CD4-positive, alpha-beta T cell treated with Interleukin-4 for 1 hour (primary cell): ENCODE measurements around the gene LRRC27.
"Not testable (repeated sequence)": the region's sequence is repeated elsewhere in the genome, so short reads cannot be mapped to it uniquely, and the experiment has no call there.

ENCODE experiments used
- DNase-seq, 2 donors: peaks; one replicate each; pipeline ENCODE4 v3.0.0-alpha.2; 2020 to 2022

The LRRC27 gene

DNA sequence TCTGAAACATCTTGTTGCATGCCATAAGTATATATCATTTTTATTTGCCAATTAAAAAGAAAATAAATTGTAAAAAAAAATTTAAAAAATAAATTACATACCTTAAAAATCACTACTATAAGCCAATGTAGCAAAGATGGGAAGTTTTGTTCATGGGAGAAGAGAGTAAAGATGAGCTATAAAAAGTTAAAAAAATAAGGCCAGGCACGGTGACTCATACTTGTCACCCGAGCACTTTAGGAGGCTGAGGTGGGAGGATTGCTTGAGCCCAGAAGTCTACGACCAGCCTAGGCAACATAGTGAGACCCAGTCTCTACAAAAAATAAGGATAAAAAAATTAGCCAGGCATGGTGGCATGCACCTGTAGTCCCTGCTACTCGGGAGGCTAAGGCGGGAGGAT, 15.9 kb upstream of the LRRC27 start:
- no peak for DNase-seq

DNA sequence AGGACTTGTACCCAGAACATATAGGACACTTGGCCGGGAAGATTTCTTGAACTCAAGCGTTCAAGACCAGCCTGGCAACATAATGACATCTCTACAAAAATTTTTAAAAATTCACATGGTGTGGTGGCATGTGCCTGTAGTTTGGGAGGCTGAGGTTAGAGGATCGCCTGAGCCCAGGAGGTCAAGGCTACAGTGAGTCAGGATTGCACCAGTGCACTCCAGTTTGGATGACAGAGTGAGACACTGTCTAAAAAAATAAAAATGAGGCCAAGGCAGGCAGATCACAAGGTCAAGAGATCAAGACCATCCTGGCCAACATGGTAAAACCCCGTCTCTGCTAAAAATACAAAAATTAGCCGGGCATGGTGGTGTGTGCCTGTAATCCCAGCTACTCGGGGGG, 14.5 kb upstream of the LRRC27 start:
- DNase-seq = not testable (repeated sequence)

DNA sequence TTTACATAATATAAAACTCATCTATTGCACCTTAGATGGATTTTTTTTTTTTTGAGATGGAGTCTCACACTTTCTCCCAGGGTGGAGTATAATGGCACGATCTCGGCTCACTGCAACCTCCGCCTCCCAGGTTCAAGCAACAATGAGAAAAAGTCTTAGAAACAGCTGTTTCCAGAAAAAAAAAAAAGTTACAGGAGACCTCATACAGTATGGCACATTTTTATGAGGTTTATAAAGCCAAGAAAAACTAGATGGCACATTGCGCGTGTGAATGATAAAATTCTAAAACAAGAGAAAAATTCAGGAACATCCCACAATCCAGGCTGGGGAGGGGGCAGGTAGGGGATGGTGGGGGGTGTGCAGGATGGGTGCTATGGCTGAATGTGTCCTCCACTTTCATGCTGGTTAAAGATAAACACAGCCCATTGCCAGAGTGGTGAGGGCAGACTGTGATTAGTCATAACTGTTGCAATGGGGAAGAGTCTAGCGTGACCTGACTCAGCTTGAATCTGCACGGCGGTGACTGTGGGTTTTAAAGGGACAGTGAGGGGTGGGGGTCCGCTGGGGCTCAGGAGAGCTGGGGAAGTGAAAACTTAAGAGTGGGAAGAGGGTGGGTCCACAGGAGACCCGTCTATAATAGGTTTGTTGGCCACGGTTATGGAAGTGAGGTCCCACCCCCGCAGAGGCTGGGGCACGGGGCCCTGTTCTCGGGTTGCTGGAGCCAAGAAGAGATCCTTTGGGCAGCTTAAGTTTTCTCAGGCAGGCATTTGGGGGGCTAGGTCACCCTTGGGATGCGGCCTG, 11.9 kb upstream of the LRRC27 start:
- peak in 1 of 2 donors; percentile 44 for DNase-seq

DNA sequence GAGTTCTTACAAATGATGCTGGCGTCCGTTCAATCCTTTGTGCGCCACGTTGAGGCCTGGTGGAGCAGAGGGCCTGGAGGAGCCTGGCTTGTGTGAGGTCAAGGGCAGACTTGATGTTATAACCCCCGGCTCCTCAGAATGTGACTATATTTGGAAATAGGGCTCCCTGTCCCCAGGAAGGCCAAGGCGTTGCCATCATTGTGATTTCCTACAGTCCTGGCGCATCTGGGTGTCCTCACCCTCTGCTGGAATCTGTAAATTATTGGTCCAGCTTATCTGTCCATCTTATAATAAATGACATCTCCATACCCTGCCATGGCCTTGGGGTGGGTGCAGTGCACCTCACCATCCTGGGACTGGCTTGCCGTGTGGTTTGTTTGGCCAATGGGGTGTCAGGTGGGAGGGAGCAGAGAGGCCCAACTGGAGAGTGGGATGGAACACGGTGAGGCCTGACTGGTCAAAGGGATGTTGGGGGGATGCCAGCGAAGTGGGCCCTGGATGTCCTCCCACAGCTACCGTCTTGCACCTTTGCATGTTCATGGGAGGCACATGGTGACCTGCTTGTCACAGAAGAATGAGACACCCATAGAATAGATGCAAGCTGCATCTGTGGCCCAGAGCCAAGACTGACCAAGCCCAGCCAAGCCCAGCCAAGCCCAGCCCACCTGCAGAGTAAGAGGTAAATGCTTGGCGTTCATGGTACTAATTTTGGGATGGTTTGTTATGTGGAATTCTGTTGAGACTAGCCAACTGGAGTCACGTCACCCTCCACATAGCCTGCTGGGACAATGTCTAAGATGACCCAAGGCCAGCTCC, 11.1 kb upstream of the LRRC27 start:
- no peak for DNase-seq

DNA sequence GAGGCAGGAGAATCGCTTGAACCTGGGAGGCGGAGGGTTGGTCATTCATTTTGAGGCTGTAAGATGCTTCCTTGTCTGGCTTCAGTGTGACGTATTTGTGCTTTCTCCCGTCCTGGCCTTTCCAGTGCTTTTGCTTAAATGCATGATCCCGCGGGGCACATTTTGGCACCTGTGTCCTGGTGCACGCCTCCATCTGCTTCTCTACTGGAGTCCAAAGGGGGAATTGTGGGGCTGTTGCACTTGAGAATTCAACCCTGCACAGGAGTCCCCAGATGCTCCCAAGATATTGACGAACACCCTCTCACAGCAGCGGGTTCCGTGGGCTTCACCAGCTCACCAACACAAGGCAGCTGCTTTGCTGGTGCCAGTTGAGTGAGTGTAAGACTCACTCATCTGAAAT, 10.3 kb upstream of the LRRC27 start:
- DNase-seq = no peak

DNA sequence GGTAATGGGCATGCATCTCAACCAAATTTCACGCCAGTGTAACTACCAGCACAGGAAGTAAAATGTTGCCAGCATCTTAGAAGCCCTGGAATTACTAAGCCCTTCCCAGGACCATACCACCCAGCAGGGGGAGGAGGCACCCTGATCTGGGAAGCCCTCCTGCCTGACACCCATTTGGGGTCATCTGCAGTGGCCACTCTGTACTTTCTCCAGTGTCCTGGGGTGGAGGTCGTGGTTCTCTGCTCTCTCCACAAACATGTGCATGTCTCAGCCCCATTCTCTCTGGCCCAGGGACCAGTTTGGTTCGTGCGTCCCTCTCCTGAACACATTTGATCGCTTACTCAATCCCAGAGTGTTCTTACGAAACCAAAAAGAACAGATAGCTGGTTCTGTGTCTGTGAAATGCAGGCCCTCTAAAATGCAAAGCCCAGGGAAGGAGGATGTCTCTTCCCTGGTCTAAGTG, 9.4 kb upstream of the LRRC27 start:
- no peak for DNase-seq

DNA sequence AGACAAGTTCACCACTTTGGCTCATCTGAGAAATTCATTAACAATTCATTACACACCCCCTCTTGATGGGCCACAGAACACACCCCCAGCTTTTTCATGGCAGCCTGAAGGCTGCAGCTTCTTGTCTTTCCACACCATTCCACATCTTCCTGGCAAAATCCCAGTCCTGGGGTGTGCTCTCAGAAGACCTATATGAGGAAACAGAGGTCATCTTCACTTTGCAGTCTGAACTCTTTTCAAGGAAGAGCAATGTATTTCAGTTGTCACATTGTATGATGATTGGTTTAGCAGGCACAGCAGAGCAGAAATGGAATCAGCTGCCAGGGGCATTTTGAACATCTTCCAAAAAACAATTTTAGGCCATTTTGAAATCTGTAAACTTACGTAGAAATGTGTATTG, 7.8 kb upstream of the LRRC27 start:
- no peak for DNase-seq

DNA sequence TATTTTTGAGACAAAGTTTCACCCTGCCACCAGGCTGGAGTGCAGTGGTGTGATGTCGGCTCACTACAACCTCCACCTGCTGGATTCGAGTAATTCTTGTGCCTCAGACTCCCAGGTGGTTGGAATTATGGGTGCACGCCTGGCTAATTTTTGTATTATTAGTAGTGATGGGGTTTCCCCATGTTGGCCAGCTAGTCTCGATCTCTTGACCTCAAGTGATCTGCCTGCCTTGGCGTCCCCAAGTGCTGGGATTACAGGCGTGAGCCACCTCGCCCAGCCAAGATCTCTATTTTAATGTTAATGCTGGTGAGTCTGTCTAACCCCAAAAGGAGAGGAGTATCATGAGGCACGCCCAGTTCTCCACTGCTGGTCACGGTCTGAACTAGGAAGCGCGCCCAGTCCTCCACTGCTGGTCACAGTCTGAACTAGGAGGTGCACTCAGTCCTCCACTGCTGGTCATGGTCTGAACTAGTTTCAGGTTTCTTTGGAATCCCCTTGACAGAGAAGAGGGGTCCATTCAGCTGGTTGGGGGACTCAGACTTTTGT, 5.6 kb upstream of the LRRC27 start:
- no peak for DNase-seq

DNA sequence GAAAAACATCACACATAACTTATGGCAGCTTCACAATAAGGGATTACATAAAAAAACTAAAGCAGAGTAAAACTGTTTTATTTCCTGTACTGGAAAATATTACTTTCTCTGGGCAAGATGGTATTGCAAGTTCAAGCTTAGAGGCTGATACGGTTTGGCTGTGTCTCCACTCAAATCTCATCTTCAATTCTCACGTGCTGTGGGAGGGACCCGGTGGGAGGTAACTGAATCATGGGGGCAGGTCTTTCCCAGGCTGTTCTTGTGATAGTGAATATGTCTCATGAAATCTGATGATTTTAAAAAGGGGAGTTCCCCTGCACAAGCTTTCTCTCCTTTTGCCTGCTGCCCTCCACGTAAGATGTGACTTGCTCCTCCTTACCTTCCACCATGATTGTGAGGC, 5.1 kb upstream of the LRRC27 start:
- DNase-seq = no peak

DNA sequence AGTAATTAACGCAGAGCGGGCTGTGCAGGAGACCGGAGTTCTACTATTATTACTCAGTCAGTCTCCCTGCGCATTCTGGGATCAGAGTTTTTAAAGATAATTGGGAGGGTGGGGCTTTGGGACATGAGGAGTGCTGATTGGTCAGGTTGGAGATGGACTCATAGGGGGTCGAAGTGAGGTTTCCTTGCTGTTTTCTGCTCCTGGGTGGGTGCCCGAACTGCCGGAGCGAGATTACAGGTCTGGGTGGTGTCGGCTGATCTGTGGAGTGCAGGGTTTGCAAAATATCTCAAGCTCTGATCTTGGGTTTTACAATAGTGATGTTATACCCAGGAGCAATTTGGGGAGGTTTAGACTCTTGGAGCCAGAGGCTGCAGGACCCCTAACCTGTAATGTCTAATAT, 3.9 kb upstream of the LRRC27 start:
- DNase-seq = no peak

DNA sequence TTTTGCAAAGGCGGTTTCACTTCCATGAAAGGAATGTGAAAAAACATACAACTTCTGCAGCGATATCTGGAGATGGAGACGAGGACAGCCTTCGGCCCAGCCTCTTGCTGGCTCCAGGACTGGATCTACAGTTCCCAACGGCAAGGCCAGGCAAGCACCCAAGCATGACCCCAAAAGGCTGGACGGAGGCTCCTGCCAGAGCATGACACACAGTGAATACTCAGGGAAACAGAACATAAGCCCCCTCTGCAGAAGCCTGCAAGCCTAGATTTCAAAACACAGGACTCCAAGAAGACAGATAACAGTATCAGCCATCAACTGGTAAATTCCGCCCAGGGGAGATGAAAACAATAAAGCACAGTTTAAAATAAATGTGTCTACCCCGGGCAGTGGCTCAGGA, 3.3 kb upstream of the LRRC27 start:
- DNase-seq = no peak

DNA sequence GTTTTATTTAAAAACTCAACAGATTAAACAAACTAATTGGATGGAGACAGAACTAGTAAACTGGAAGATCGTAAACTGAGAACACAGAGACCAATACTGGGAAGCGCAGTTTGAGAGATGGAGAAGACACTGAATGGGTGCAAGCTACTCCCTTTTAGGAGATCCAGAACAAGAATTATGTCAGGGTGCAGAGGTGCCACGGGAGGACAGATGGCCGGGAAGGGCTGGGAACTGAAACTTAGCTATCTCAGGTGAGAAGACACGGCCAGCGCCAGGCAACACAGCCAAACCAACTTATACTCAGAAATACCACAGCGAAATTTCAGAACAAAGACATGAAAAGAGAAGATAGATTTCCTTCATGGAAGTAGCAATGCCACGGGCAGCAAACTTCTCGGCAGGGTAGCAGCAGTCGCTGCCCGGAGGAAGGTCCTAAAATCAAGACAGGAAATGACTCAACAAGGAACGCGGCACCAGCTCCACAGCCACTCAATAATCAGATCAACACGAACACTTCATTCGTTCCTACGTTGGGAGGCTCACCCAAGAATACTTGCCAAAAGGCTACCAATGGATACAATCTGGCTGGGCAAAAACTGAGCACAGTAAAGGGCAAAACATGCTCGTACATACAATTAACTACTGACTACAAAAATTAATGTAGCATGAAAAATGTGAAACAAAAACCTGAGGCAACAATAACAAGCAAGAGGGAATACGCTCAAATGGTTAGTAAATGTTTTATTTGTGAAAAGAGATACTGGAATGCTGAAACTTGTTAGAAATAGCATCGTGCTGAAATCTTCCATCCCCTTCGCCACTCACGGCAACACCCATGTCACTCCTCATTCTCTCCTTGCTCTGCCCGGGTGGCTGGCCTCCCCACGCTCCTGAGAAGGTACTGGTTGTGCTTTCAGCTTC, 2.2 kb upstream of the LRRC27 start:
- peak; percentile 42 for DNase-seq

DNA sequence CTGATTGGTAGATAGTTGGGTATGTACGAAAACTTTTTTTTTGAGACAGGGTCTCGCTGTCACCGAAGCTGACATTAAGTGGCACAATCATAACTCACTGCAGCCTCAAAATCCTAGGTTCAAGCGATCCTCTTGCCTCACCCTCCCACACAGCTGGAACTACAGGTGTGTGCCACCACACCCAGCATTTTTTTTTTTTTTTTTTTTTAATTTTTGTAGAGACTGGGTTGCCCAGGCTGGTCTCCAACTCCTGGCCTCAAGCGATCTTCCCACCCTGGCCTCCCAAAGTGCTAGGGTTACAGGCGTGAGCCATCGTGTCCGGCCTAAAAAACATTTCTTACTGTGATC, 1.5 kb upstream of the LRRC27 start:
- no peak for DNase-seq

DNA sequence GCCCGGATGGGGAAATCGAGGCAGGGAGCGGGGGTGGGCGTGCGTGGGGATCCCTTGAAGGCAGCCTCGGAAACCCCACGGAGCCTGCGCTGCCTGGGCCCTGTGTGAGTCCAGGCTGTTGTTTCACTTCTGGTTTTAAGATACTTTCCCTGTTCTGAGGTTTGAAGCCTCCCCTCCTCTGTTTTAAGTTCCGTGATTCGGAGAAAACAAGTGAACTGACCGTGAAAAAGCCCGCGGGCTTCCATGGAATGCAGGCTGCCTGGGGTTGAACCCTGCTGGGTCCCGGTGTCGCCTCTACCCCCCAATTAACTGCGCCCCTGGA, 401 bp downstream of the LRRC27 start:
- DNase-seq = peak in 1 of 2 donors; percentile 53

DNA sequence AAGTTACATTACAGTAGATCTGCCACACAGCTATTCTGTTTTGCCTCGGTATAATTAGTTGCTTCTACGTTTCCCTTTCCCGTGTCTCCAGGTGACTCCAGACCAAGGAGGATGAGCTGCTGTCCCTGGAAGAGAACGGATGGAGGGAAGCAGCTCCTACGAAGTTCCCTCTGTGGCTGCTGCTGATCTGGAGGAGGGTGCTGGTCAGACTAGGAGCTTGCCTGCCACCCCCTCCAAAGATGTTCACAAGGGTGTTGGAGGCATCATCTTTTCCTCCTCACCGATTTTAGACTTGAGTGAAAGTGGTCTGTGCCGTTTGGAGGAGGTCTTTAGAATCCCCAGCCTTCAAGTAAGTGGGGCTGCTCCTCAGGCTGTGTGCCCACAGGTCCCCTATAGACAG, 1.4 kb downstream of the LRRC27 start:
- DNase-seq = no peak

DNA sequence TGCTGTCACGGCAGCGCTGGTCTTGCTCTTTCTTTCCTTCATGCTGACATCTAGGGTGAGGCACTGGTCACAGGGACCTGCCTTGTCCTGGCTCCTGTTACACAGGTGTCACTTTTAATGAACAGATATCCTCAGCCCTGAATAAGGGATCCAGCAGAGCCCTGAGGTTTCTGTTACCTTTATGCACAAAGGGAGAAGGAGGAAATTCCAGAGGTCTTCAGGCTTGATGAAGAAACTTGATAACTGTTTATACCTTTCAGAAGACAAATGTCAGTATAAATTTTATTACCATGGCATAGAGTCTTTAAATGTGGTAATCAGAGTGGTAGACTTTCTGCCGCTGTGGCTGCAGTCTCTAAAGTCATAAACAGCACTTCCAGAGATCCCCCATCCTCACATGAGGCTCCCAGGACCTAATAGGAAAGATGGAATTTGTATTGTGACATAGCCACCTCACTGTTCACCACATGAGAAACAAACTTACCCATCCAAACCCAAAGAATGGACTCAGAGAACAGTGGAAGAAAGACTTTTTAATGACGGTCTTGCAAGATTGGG, 2.7 kb downstream of the LRRC27 start:
- no peak for DNase-seq

DNA sequence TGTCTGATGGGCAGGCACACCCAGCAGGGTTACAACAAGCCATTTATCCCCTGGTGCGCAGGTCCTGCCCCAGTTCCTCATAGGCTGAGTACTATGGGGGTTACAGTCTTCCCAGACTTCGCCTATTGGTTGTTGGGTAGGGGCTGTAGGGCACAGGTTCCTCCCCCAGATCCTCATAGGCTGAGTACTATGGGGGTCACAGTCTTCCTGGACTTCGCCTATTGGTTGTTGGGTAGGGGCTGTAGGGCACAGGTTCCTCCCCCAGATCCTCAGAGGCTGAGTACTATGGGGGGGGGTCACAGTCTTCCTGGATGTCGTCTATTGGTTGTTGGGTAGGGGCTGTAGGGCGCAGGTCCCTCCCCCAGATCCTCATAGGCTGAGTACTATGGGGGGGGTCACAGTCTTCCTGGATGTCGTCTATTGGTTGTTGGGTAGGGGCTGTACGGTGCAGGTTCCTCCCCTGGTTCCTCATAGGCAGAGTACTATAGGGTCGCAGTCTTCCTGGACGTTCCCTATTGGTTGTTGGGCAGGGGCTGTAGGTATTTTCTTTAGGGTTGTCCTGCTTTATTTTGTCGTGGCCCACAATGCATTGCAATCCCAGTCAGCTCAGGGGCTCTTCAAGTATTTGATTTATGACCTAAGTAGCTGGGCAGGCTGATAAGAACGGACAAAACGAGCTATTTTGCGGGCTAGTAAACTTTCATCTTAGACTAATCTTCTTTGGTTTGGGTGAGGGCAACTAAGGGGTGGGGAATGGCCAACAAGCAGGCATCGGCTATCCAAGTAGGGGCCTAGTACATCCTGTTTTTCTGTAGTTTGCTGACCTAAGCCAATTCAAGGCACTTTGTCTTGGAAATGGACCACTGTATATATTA, 3.4 kb downstream of the LRRC27 start:
- DNase-seq = peak; percentile 26 to 82

DNA sequence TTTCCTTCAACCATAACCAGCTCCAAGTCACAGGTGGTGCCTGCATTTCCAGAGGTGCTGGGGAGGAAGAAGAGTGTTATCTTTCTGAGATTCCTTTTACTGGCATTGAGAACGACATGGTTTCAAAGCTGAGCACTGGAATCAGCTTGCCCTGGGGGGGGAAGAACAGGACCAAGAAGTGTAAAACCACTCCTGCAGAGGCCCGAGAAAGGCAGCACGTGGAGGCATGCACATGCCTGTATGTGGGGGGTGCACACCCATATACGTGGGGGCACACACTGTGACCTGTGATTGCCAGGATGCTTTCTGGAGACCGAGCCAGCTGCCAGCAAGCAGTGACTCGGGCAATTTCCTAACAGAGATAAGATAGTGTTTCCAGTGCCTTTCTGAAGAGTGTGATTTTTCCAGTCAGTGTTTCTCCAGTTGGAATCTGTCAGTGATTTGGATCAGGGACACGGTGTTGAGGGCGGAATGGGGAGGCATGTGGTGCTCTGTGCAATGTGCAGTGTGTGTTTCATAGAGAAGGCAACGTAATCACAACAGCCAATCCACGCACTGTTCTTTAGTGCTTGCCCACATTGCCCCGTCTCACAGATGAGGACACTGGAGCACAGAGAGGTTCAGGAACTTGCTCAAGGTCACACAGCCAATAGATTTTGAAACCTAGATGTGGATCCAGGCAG, 4.2 kb downstream of the LRRC27 start:
- no peak for DNase-seq

DNA sequence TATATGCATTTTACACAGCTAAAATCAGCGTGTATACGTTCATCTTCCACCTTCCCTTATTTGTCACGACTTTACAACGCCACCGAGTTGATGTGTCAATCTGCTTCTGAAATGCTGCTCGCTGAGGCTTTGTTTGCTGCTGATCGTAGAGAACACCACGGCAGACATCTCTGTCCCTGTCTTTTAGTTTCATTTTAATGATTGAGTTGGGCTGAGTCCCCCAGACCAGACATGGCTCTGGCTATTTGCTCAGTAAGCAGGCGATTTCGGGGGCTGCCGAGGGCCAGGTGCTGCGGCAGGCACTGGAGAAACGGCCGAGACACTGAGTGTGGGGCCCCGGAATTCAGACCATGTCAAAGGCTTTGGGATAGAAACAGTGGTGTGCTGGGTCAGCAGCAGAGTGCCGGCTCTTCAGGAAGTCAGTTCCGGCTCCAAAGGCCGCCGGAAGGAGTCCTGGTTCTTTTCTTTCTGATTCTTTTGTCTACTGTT, 5.0 kb downstream of the LRRC27 start:
- no peak for DNase-seq

DNA sequence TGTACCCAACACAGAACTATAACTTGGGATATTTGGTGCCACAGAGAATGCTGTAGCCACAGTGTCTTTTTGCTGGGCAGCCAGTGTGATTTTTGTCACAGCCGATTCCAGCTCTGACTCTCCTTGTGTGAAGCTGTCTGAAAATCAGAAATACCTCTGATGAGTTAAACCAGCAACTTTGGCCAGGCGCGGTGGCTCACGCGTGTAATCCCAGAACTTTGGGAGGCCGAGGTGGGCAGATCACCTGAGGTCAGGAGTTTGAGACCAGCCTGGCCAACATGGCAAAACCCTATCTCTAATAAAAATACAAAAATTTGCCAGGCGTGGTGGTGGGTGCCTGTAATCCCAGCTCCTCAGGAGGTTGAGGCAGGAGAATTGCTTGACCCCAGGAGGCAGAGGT, 5.9 kb downstream of the LRRC27 start:
- DNase-seq = not testable (repeated sequence)

DNA sequence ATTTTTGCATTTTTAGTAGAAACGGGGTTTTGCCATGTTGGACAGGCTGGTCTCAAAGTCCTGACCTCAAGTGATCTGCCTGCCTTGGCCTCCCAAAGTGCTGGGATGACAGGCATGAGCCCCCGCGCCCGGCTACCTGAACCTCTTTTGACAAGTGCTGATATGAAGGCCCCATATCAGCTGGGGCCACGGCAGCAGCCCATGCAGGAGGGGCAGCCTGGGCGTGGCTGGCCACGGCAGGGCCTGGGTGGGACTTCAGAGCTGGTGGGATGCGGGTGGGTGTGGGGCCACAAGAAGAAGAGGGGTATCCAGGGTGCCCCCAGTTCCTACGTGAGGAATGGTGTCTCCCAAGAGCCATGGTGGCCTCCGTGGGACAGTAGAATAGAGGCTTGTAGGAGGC, 6.9 kb downstream of the LRRC27 start:
- no peak for DNase-seq
